Measurements from ENCODE around the gene NAPEPLD.

GRCh38 chr7:103058122-103058521 is 90.8 kb downstream of the NAPEPLD start:
- TF ChIP-seq CTCF (IDR thresholded peaks at IDR 0.05), result no peak
- no peak for TF ChIP-seq POLR2A (IDR thresholded peaks at IDR 0.05)
